Stomach (tissue), 4 donors: ENCODE measurements around the gene RBM46.

ENCODE experiments used
- EP300 ChIP-seq: sonication (generic); formaldehyde crosslinking; IDR thresholded peaks from one replicate; pipeline ENCODE4 v1.6.1; 2017; ENCODE audit warnings: antibody characterized with exemption
- TF ChIP-seq, protein P1 (sequence below), 7 experiments: fragments of 450-650 bp in 4 of 7; fragments of 200-600 bp in 3 of 7; sonication (generic) in 3 of 7; IDR thresholded peaks; one replicate each; pipeline ENCODE4 v1.5.1; 2016 to 2019; ENCODE audit warnings: antibody characterized with exemption in 7 of 7, control low read depth in 2 of 7, mild to moderate bottlenecking in 1 of 7

GRCh38 chr4:154731756-154732155 lies 49.3 kb upstream of the RBM46 start:
- no peak for TF ChIP-seq EP300
- TF ChIP-seq, protein P1, sequence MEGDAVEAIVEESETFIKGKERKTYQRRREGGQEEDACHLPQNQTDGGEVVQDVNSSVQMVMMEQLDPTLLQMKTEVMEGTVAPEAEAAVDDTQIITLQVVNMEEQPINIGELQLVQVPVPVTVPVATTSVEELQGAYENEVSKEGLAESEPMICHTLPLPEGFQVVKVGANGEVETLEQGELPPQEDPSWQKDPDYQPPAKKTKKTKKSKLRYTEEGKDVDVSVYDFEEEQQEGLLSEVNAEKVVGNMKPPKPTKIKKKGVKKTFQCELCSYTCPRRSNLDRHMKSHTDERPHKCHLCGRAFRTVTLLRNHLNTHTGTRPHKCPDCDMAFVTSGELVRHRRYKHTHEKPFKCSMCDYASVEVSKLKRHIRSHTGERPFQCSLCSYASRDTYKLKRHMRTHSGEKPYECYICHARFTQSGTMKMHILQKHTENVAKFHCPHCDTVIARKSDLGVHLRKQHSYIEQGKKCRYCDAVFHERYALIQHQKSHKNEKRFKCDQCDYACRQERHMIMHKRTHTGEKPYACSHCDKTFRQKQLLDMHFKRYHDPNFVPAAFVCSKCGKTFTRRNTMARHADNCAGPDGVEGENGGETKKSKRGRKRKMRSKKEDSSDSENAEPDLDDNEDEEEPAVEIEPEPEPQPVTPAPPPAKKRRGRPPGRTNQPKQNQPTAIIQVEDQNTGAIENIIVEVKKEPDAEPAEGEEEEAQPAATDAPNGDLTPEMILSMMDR (IDR thresholded peaks at IDR 0.05) = no peak
